ENCODE data around the gene GRIK3.
"Not testable (repeated sequence)": the region's sequence is repeated elsewhere in the genome, so short reads cannot be mapped to it uniquely, and the experiment has no call there.

GRIK3 gene

DNA sequence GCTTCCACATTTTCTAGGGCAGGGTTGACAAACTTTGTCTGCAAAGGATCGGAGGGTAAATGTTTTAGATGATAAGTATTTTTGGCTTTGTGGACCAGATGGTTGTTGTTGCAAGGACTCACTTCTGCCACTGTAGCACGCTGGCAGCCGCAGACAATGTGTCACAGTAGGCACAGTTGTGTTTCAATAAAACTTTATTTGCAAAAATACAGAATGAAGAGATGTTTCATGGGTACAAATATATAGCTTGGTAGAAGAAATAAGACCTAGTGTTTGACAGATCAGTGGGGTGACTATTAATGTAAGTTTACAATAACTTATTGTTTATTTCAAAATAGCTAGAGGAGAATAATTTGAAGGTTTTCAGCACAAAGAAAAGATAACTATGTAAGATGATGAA, 127.8 kb downstream of the GRIK3 start:
- H4K8ac ChIP-seq (ENCODE audit: low read length) = no peak overlapping the region
- no peak overlapping the region for H3K4me2 ChIP-seq (ENCODE audit: low read length, poor library complexity, severe bottlenecking)
- no peak overlapping the region for H3K27ac ChIP-seq (ENCODE audit: low read length, poor library complexity, severe bottlenecking)
- no peaks in the 10 kb centered on the region for H3K4me1 ChIP-seq (ENCODE audit: control insufficient read depth, insufficient read depth, low read depth, low read length)
- no peaks in the 10 kb centered on the region for H3K9me3 ChIP-seq (ENCODE audit: control insufficient read depth, low read length)
- H2BK120ac ChIP-seq (ENCODE audit: low read depth, low read length) = no peak overlapping the region
- no peak overlapping the region for H3K14ac ChIP-seq (ENCODE audit: low read length in 2 of 2)
- H3K23ac ChIP-seq (ENCODE audit: low read length in 2 of 2) = no peak overlapping the region
- H3K18ac ChIP-seq (ENCODE audit: low read depth in 1 of 2, low read length in 2 of 2) = no peak overlapping the region
- H3K79me1 ChIP-seq (replicated peaks; ENCODE audit: low read length, poor library complexity, severe bottlenecking) = no peaks in the 10 kb centered on the region
- H3K4ac ChIP-seq (ENCODE audit: low read depth in 1 of 2, low read length in 2 of 2) = no peak overlapping the region
- DNase-seq = no peak
- H2BK5ac ChIP-seq (ENCODE audit: low read depth, low read length, poor library complexity, severe bottlenecking) = no peak overlapping the region
- H2BK12ac ChIP-seq (ENCODE audit: low read length in 2 of 2) = no peak overlapping the region
- no peak overlapping the region for H4K91ac ChIP-seq (ENCODE audit: low read length)
- WGBS = 44% methylated on average over 3 of the region's 3 CpGs
- H2BK15ac ChIP-seq (ENCODE audit: low read depth, poor library complexity, severe bottlenecking) = no peak overlapping the region
- H2AFZ ChIP-seq (ENCODE audit: low read depth, low read length) = no peak overlapping the region
- H3K27me3 ChIP-seq (ENCODE audit: control insufficient read depth in 1 of 2, insufficient read depth in 1 of 2, low read length in 2 of 2) = no peaks in the 10 kb centered on the region
- no peak overlapping the region for H3K4me3 ChIP-seq (ENCODE audit: insufficient read depth in 1 of 2, low read depth in 1 of 2, low read length in 2 of 2)
- H2AK5ac ChIP-seq (ENCODE audit: low read length, severe bottlenecking) = no peak overlapping the region
- no peak overlapping the region for H3K9ac ChIP-seq (ENCODE audit: low read length)
- H3K36me3 ChIP-seq (ENCODE audit: control insufficient read depth in 1 of 2, insufficient read depth in 2 of 2, low read depth in 1 of 2, low read length in 2 of 2) = no peaks in the 10 kb centered on the region

DNA sequence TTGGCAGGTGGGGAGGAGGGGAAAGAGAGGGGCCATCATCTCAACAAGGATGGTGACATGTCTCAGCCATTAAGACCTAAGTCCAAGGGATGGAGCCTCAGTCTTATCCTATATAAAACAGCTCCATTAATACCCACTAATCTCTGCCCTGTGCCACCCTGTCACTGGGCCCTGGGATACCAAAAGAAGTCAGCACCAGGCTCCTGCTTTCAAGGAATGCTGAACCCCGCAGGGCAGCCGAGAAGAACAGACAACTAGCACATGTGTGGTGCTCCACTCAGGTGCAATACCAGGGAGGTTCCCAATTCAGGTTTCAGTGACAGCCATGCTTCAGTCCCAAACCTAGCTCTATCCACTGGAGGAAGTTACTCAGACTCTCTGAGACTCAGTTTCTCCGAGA, 128.4 kb downstream of the GRIK3 start:
- H4K91ac ChIP-seq (ENCODE audit: low read length) = no peak overlapping the region
- H3K36me3 ChIP-seq (ENCODE audit: control insufficient read depth in 1 of 2, insufficient read depth in 2 of 2, low read depth in 1 of 2, low read length in 2 of 2) = no peaks in the 10 kb centered on the region
- no peaks in the 10 kb centered on the region for H3K4me1 ChIP-seq (ENCODE audit: control insufficient read depth, insufficient read depth, low read depth, low read length)
- H3K14ac ChIP-seq (ENCODE audit: low read length in 2 of 2) = no peak overlapping the region
- WGBS = 72% methylated on average over 2 of the region's 3 CpGs
- no peak overlapping the region for H2BK15ac ChIP-seq (ENCODE audit: low read depth, poor library complexity, severe bottlenecking)
- no peak overlapping the region for H2AFZ ChIP-seq (ENCODE audit: low read depth, low read length)
- no peak overlapping the region for H3K9ac ChIP-seq (ENCODE audit: low read length)
- no peak overlapping the region for H3K23ac ChIP-seq (ENCODE audit: low read length in 2 of 2)
- no peak overlapping the region for H3K4me2 ChIP-seq (ENCODE audit: low read length, poor library complexity, severe bottlenecking)
- DNase-seq = no peak
- no peaks in the 10 kb centered on the region for H3K79me1 ChIP-seq (replicated peaks; ENCODE audit: low read length, poor library complexity, severe bottlenecking)
- H2AK5ac ChIP-seq (ENCODE audit: low read length, severe bottlenecking) = no peak overlapping the region
- H3K4me3 ChIP-seq (ENCODE audit: insufficient read depth in 1 of 2, low read depth in 1 of 2, low read length in 2 of 2) = no peak overlapping the region
- H3K27me3 ChIP-seq (ENCODE audit: control insufficient read depth in 1 of 2, insufficient read depth in 1 of 2, low read length in 2 of 2) = no peaks in the 10 kb centered on the region
- H3K9me3 ChIP-seq (ENCODE audit: control insufficient read depth, low read length) = no peaks in the 10 kb centered on the region
- H3K27ac ChIP-seq (ENCODE audit: low read length, poor library complexity, severe bottlenecking) = no peak overlapping the region
- H2BK5ac ChIP-seq (ENCODE audit: low read depth, low read length, poor library complexity, severe bottlenecking) = no peak overlapping the region
- H2BK12ac ChIP-seq (ENCODE audit: low read length in 2 of 2) = no peak overlapping the region
- no peak overlapping the region for H4K8ac ChIP-seq (ENCODE audit: low read length)
- H2BK120ac ChIP-seq (ENCODE audit: low read depth, low read length) = no peak overlapping the region
- H3K4ac ChIP-seq (ENCODE audit: low read depth in 1 of 2, low read length in 2 of 2) = no peak overlapping the region
- no peak overlapping the region for H3K18ac ChIP-seq (ENCODE audit: low read depth in 1 of 2, low read length in 2 of 2)

GRCh38 chr1:36900128-36900527, 134.2 kb downstream of the GRIK3 start:
- no peak overlapping the region for H4K8ac ChIP-seq (ENCODE audit: low read length)
- H2BK5ac ChIP-seq (ENCODE audit: low read depth, low read length, poor library complexity, severe bottlenecking) = no peak overlapping the region
- no peak overlapping the region for H3K4me3 ChIP-seq (ENCODE audit: insufficient read depth in 1 of 2, low read depth in 1 of 2, low read length in 2 of 2)
- WGBS = 54% methylated on average over 1 of the region's 1 CpG
- no peak overlapping the region for H3K9ac ChIP-seq (ENCODE audit: low read length)
- peaks cover 25% of the 10 kb centered on the region for H3K9me3 ChIP-seq (ENCODE audit: control insufficient read depth, low read length)
- H3K4me1 ChIP-seq (ENCODE audit: control insufficient read depth, insufficient read depth, low read depth, low read length) = no peaks in the 10 kb centered on the region
- H2AK5ac ChIP-seq (ENCODE audit: low read length, severe bottlenecking) = no peak overlapping the region
- H3K4me2 ChIP-seq (ENCODE audit: low read length, poor library complexity, severe bottlenecking) = no peak overlapping the region
- no peak overlapping the region for H3K14ac ChIP-seq (ENCODE audit: low read length in 2 of 2)
- H2BK12ac ChIP-seq (ENCODE audit: low read length in 2 of 2) = no peak overlapping the region
- H3K23ac ChIP-seq (ENCODE audit: low read length in 2 of 2) = no peak overlapping the region
- H3K27me3 ChIP-seq (ENCODE audit: control insufficient read depth in 1 of 2, insufficient read depth in 1 of 2, low read length in 2 of 2) = no peaks in the 10 kb centered on the region
- no peak overlapping the region for H2BK120ac ChIP-seq (ENCODE audit: low read depth, low read length)
- H3K79me1 ChIP-seq (replicated peaks; ENCODE audit: low read length, poor library complexity, severe bottlenecking) = no peaks in the 10 kb centered on the region
- no peak overlapping the region for H3K4ac ChIP-seq (ENCODE audit: low read depth in 1 of 2, low read length in 2 of 2)
- H3K18ac ChIP-seq (ENCODE audit: low read depth in 1 of 2, low read length in 2 of 2) = no peak overlapping the region
- no peak overlapping the region for H3K27ac ChIP-seq (ENCODE audit: low read length, poor library complexity, severe bottlenecking)
- no peak overlapping the region for H2BK15ac ChIP-seq (ENCODE audit: low read depth, poor library complexity, severe bottlenecking)
- no peak for DNase-seq
- no peaks in the 10 kb centered on the region for H3K36me3 ChIP-seq (ENCODE audit: control insufficient read depth in 1 of 2, insufficient read depth in 2 of 2, low read depth in 1 of 2, low read length in 2 of 2)
- no peak overlapping the region for H4K91ac ChIP-seq (ENCODE audit: low read length)
- no peak overlapping the region for H2AFZ ChIP-seq (ENCODE audit: low read depth, low read length)

DNA sequence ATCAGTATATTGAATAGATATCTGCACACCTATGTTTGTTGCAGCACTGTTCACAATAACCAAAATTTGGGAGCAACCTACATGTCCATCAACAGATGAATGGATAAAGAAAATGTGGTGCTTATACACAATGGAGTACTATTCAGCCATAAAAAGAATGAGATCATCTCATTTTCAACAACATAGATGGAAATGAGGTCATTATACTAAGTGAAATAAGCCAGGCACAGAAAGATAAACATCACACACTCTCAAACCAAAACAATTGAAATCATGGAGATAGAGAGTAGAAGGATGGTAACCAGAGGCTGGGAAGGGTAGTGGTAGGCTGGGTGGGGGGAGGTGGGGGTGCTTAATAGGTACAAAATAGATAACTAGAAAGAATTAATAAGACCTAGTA, 136.5 kb downstream of the GRIK3 start:
- not testable (repeated sequence) for H3K9ac ChIP-seq (ENCODE audit: low read length)

More for the DNA sequence above, 136.5 kb downstream of the GRIK3 start:
- H3K14ac ChIP-seq (ENCODE audit: low read length in 2 of 2); H3K23ac ChIP-seq (ENCODE audit: low read length in 2 of 2); H3K36me3 ChIP-seq (ENCODE audit: control insufficient read depth in 1 of 2, insufficient read depth in 2 of 2, low read depth in 1 of 2, low read length in 2 of 2); H2AK5ac ChIP-seq (ENCODE audit: low read length, severe bottlenecking); H2BK5ac ChIP-seq (ENCODE audit: low read depth, low read length, poor library complexity, severe bottlenecking); H4K8ac ChIP-seq (ENCODE audit: low read length); H3K4me1 ChIP-seq (ENCODE audit: control insufficient read depth, insufficient read depth, low read depth, low read length); H2BK120ac ChIP-seq (ENCODE audit: low read depth, low read length); H3K4me2 ChIP-seq (ENCODE audit: low read length, poor library complexity, severe bottlenecking); H3K4ac ChIP-seq (ENCODE audit: low read depth in 1 of 2, low read length in 2 of 2); H3K18ac ChIP-seq (ENCODE audit: low read depth in 1 of 2, low read length in 2 of 2); H4K91ac ChIP-seq (ENCODE audit: low read length); H3K79me1 ChIP-seq (replicated peaks; ENCODE audit: low read length, poor library complexity, severe bottlenecking); DNase-seq; H3K4me3 ChIP-seq (ENCODE audit: insufficient read depth in 1 of 2, low read depth in 1 of 2, low read length in 2 of 2); H3K27me3 ChIP-seq (ENCODE audit: control insufficient read depth in 1 of 2, insufficient read depth in 1 of 2, low read length in 2 of 2); H3K27ac ChIP-seq (ENCODE audit: low read length, poor library complexity, severe bottlenecking); H2AFZ ChIP-seq (ENCODE audit: low read depth, low read length); H2BK15ac ChIP-seq (ENCODE audit: low read depth, poor library complexity, severe bottlenecking); H2BK12ac ChIP-seq (ENCODE audit: low read length in 2 of 2): not testable (repeated sequence)
- peaks cover 25% of the 10 kb centered on the region for H3K9me3 ChIP-seq (ENCODE audit: control insufficient read depth, low read length)

Data from mesenchymal stem cell (in vitro differentiated cells and primary cell).